HL-60 (cell line): ENCODE results near the gene HAO2.

Experiments
- DNase-seq, 2 experiments: peaks; one replicate each; pipeline ENCODE4 v3.0.0-alpha.2; 2010 to 2020; ENCODE audit warnings: low read depth in 1 of 2, low spot score in 1 of 2
- H3K27ac ChIP-seq: fragments of 250-450 bp; sonication (Bioruptor Pico); replicated peaks from 2 replicates; pipeline ENCODE4 v1.5.1; 2020; ENCODE audit warnings: mild to moderate bottlenecking, moderate library complexity
- H3K27me3 ChIP-seq: fragments of 250-450 bp; sonication (Bioruptor Pico); 2 replicates; pipeline ENCODE4 v1.5.1; 2021; ENCODE audit warnings: mild to moderate bottlenecking, moderate library complexity; ENCODE audit not compliant: insufficient read depth, poor library complexity, severe bottlenecking
- H3K4me3 ChIP-seq: replicated peaks from 2 replicates; pipeline ENCODE4 v1.5.1; 2011; ENCODE audit warnings: mild to moderate bottlenecking, control low read depth, low read length; ENCODE audit not compliant: insufficient read depth
- GABPA ChIP-seq: IDR thresholded peaks from 2 replicates; pipeline ENCODE4 v1.6.1; 2012; ENCODE audit warnings: low read depth
- POLR2AphosphoS5 ChIP-seq: IDR thresholded peaks from 2 replicates; pipeline ENCODE4 v1.6.1; 2012; ENCODE audit warnings: low read depth
- SPI1 ChIP-seq: IDR thresholded peaks from 2 replicates; pipeline ENCODE4 v1.6.1; 2012; ENCODE audit warnings: low read depth, mild to moderate bottlenecking, borderline replicate concordance
- TF ChIP-seq, protein P1 (sequence below): IDR thresholded peaks from one replicate; pipeline ENCODE4 v1.5.1; 2011; ENCODE audit warnings: low read length, control low read depth, inconsistent platforms; ENCODE audit not compliant: insufficient read depth
- TF ChIP-seq, protein P2 (sequence below): IDR thresholded peaks from 2 replicates; pipeline ENCODE4 v1.6.1; 2012; ENCODE audit warnings: low read depth; ENCODE audit not compliant: insufficient replicate concordance

The HAO2 gene

DNA sequence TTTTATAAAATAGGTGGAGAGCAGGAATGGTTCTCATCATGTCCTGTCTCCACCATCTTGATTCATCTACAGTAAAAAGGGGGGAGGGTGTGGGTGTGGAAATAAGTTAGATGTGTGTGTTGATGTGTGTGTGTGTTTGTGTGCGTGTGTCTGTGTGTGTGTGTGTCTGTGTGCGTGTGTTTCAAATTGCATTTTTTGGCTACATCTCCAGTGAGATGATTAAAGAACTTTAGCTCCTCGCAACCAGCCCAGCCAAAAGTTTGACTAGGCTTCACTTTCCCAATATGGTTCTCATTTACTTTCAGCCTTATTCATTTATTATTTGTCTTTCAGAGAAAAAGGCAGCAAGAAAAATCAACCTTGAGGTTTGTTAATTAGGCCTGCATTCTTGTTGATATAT, 14.7 kb upstream of the HAO2 start:
- DNase-seq = no peak
- peaks cover 2% of the 10 kb centered on the region for H3K27me3 ChIP-seq
- TF ChIP-seq, protein P1, sequence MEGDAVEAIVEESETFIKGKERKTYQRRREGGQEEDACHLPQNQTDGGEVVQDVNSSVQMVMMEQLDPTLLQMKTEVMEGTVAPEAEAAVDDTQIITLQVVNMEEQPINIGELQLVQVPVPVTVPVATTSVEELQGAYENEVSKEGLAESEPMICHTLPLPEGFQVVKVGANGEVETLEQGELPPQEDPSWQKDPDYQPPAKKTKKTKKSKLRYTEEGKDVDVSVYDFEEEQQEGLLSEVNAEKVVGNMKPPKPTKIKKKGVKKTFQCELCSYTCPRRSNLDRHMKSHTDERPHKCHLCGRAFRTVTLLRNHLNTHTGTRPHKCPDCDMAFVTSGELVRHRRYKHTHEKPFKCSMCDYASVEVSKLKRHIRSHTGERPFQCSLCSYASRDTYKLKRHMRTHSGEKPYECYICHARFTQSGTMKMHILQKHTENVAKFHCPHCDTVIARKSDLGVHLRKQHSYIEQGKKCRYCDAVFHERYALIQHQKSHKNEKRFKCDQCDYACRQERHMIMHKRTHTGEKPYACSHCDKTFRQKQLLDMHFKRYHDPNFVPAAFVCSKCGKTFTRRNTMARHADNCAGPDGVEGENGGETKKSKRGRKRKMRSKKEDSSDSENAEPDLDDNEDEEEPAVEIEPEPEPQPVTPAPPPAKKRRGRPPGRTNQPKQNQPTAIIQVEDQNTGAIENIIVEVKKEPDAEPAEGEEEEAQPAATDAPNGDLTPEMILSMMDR = no peak
- TF ChIP-seq, protein P2, sequence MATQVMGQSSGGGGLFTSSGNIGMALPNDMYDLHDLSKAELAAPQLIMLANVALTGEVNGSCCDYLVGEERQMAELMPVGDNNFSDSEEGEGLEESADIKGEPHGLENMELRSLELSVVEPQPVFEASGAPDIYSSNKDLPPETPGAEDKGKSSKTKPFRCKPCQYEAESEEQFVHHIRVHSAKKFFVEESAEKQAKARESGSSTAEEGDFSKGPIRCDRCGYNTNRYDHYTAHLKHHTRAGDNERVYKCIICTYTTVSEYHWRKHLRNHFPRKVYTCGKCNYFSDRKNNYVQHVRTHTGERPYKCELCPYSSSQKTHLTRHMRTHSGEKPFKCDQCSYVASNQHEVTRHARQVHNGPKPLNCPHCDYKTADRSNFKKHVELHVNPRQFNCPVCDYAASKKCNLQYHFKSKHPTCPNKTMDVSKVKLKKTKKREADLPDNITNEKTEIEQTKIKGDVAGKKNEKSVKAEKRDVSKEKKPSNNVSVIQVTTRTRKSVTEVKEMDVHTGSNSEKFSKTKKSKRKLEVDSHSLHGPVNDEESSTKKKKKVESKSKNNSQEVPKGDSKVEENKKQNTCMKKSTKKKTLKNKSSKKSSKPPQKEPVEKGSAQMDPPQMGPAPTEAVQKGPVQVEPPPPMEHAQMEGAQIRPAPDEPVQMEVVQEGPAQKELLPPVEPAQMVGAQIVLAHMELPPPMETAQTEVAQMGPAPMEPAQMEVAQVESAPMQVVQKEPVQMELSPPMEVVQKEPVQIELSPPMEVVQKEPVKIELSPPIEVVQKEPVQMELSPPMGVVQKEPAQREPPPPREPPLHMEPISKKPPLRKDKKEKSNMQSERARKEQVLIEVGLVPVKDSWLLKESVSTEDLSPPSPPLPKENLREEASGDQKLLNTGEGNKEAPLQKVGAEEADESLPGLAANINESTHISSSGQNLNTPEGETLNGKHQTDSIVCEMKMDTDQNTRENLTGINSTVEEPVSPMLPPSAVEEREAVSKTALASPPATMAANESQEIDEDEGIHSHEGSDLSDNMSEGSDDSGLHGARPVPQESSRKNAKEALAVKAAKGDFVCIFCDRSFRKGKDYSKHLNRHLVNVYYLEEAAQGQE = no peak
- TF ChIP-seq SPI1 (no peak), POLR2AphosphoS5 (no peak), GABPA (no peak)
- H3K27ac ChIP-seq = no peak overlapping the region
- no peak overlapping the region for H3K4me3 ChIP-seq

DNA sequence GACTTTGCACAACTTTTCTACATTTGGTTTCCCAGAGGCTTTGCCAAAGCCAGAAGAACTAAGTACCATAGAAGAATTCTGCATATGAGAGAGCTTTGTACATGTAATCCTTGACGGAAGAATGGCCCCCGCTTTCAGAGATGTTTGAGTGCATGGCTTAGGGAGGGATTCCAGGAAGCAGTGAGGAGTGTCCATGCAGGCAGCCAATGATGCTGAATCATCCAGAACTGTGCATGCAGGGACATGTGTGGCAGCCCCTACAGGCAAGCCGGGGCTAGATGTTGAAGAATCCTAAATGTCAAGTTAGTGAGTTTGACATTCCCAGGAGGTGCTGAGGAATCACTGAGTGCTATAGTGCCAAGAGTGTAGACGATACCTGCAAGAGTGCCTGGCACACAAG, 9.9 kb upstream of the HAO2 start:
- H3K27me3 ChIP-seq = no peaks in the 10 kb centered on the region
- H3K4me3 ChIP-seq = no peak overlapping the region
- TF ChIP-seq SPI1 (no peak), POLR2AphosphoS5 (no peak), GABPA (no peak)
- TF ChIP-seq, protein P1 = no peak
- TF ChIP-seq, protein P2 = no peak
- H3K27ac ChIP-seq = no peak overlapping the region
- no peak for DNase-seq

DNA sequence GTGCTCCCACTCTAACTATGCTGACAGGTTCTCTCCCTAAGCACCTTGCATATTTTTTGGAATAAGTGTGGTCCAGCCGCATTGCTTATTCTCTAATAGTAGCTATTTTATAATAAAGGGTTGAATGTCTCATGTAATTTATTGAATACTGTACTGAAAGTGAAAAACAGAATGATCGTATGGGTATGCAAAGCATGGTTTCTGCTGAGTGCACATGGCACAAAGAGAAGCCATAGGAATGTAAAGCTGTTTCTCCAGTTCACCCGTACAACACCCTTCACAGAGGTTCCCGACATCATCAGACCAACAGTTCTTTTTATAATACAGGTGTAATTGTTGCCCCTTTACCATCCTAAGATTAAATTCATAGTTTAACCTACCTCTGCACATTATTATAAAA, 8.9 kb upstream of the HAO2 start:
- no peak overlapping the region for H3K4me3 ChIP-seq
- TF ChIP-seq GABPA (no peak), POLR2AphosphoS5 (no peak)
- no peak overlapping the region for H3K27ac ChIP-seq
- no peak for DNase-seq
- no peaks in the 10 kb centered on the region for H3K27me3 ChIP-seq

DNA sequence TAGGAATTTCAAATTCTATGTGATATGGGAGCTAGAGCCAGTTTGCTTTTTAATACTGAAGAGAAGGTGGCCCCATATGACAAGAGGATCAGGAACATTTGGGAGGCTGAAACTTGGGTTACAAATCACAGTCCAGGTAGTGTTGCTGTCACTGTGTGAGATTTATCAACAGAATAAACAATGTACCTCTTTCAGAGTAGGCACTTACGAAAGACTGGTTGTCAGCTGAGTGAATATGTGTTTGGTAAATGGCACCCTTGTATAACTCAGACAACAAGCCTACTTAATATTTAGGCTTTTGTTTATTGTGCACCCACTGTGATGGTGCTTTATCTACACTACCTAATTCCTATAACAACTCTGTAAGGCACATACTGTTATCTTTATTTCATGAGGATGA, 7.4 kb upstream of the HAO2 start:
- H3K27ac ChIP-seq = no peak overlapping the region
- TF ChIP-seq POLR2AphosphoS5 (no peak), GABPA (no peak), SPI1 (no peak)
- TF ChIP-seq, protein P1 = no peak
- TF ChIP-seq, protein P2 = no peak
- H3K4me3 ChIP-seq = no peak overlapping the region
- H3K27me3 ChIP-seq = no peaks in the 10 kb centered on the region
- no peak for DNase-seq
